ENCODE data around the gene TMED8.

GRCh38 chr14:77327111-77327510 is 49.8 kb downstream of the TMED8 start:
- TF ChIP-seq FOXA3 (CRISPR knock-in tag; IDR thresholded peaks at IDR 0.05), result no peak
- no peak for TF ChIP-seq CTCF (CRISPR knock-in tag; IDR thresholded peaks at IDR 0.05)
- TF ChIP-seq ZNF124 (CRISPR knock-in tag; IDR thresholded peaks at IDR 0.05), result no peak
- no peak for TF ChIP-seq HNF4G (IDR thresholded peaks at IDR 0.05; ENCODE audit: borderline replicate concordance, low read depth, low read length)
- no peak for TF ChIP-seq HNF4G (CRISPR knock-in tag; IDR thresholded peaks at IDR 0.05; ENCODE audit: borderline replicate concordance, low read depth)
